ENCODE data around the gene CCDC85A.

Gene CCDC85A

DNA sequence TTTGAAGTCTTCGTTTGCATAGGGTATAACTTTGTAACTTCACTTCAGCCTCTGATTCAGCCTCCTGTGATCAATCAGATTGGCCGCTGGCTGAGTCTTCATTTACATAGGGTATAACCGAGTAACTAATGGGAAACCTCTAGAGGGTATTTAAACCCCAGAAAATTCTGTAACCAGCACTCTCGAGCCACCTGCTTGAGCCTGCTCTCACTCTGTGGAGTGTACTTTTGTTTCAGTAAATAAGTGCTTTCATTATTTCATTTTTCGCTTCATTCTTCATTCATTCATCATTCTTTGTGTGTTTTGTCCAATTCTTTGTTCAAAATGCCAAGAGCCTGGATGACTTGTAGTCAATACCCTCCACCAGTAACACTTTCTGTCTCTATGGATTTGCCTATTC, 56.4 kb downstream of the CCDC85A start:
- no peak for DNase-seq (ENCODE audit: low read depth)

DNA sequence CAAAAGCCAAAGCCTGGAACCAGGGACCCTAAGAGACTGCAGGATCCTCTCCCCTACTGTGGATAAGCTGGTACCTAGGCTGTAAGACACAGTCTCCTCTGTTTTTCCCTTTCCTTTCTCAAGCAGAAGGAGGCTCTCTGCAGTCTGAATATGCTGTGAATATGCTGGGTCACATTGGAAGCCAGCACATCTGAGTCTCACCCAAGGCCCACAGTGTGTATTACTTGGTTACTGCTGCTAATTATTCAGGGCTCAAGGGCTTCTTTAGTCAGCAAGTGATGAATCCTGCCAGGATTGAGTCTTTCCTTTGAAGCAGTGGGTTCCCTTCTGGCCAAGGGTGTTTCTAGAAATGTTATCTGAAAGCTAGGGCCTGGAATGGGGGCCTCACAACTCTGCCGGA, 60.7 kb downstream of the CCDC85A start:
- DNase-seq (ENCODE audit: low read depth) = no peak

DNA sequence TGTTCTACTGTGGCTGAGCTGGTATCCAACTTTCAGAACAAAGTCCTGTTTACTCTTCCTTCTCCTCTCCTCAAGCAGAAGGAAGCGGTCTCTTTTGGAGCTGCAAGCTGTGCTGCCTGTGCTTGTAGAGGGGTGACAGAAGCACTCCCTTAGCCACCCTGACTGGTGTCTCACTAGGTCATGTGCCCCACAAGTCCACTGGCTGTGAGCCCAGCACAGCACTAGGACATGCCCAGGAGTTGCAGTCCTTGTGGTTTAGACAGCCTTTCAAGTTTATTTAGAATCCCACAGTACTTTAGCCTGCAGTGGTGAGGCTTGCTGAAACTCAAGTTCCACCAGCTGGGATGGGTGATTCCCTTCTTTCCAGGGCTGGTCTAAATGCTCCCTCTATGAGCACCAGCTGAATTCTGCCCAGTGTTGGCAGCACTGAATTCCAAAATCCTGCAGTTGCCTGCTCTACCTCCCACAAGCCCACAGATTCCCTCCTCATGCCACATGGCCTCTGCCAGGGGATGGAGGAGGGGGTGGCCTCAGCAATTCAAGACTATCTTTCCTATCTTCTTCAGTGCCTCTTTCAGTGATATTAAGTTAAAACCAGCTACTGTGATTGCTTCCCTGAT, 61.2 kb downstream of the CCDC85A start:
- DNase-seq (ENCODE audit: low read depth) = no peak

DNA sequence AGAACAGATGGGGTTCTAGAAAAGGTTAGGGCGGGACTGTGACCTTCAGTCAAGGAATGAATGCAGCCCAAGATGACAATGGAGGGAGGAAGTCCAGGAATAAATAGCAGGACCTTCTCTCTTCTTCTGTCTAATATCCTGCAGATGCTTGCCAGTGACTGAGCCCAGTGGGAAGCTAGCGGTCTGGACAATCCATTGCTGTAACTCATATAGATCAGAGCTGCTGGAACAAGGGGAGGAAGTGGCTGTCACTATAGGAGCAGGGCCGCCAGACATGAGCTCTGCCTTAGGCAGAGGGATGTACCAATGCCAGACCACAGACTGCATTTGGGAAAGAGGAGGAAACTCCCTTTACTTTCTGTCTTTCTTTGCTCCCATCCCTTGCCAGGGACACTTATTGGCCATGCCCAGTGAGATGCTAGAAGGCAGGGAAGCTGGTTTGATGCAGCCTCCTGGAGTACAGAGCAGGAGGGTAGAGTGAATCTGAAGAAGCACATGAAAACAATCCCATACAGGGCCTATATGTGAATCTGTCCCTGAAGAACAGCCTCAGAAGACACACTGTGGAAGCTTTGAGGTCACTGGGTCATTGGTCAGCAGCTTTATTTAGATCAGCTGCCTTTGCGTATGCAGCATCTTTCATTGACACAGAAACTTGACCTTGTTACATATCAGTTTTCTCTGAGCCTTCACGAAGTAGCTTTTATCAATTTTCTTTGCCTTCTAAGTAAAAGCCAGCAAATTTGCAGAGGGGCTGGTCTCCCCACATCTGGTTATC, 65.4 kb downstream of the CCDC85A start:
- DNase-seq (ENCODE audit: low read depth) = no peak

DNA sequence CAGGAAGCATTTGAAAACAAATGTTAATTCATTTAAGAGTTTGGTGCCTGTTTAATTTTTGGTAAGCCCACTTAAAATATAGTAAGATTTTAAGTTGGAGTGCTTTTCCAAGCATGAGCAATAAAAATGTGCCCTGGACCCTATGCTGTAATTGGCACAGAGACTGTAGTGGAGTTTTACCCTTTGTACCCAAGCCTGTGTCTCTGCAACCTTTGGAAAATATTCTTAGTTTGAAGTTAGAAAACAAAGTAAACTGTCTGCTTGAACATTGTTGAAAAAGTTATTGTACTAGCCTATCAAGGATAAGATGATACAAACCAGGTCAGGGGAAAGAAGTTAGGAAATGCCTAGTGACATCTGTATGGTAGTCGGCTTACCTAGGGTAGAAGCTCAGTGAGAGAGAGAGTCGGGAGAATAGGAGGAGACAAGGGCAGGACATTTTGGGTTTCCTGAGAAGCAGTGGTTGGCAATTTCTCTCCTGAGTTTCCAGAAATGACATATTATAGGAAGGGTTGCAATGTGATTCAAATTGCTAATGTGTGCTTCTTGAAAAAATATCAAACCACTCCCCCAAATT, 66.5 kb downstream of the CCDC85A start:
- no peak for DNase-seq (ENCODE audit: low read depth)

DNA sequence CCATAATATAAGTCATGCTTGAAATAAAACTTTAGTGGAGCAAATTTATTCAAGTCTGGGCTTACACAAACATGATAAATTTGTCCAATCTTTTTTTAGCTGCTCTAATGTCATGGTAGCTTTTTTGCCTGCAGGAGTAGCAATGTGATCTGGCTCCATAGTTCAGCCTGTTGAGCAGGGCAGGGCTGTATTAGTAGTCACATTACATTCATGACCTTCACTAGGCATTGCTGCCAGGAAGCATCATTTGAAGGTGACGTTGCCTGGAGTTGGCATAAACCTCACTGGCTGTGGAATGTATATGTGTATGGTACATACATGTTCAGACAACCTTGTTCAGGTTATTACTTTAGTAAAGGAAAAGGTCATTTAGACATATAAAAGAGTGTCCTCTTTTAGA, 76.6 kb downstream of the CCDC85A start:
- DNase-seq (ENCODE audit: low read depth) = no peak

DNA sequence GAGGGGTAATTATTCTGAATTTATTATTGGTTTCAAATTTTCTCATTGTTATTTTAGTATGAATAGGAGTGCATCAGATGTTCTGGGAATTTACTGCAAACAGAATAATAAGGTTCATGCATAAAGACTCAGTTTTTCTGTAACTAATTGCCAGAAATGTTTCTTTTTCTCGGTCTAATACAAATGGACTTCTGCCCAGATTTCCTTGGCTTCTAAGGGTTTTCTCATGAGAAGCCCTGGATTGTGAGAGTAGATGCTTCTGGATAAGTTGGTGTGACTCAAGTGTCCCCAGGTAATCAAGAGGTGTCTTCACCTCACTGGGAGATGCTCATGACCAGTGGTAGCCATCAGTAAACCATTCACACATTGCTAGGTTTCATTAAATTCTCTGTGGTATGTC, 78.5 kb downstream of the CCDC85A start:
- no peak for DNase-seq (ENCODE audit: low read depth)

DNA sequence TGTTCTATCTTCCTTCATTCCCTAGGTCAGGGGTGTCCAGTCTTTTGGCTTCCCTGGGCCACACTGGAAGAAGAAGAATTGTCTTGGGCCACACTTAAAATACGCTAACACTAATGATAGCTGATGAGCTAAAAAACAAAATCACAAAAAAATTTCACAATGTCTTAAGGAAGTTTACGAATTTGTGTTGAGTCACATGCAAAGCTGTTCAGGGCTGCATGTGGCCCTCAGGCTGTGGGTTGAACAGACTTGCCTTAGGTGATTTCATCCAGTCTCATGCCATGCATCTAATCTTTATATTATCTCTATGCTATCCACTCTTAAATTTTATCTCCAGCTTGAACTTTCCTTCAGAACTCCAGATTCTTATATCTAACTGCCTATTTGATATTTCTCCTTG, 80.1 kb downstream of the CCDC85A start:
- DNase-seq (ENCODE audit: low read depth) = no peak

DNA sequence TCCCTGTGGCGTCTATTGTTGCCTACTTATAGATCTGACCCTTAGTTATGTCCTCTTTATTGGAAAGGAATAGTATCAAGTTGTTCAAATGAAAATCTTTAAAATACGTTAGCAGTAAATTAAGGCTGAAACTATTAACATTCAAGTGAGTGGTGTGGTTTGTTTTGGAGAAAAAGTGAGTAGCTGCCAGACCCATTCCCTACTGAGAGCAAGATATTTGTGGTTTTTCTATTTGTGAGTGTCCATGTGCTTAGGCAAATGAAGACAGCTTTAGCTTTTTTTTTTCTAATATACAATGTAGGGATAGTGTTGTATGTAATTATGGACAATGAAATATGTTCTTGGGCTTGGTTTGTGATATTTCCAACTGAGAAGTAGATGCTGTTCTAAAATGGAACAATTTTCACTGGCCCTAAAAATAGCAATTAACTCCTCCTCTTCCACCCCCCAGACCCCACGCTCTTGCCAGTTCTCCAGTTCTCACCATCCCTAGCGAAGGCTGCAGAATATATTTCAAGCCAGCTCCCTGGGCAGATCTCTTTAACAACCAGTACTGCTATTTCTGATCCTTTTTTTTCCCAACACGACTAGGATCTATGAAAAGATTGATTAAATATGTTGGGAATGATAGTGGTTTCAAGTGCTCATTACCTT, 83.1 kb downstream of the CCDC85A start:
- no peak for DNase-seq (ENCODE audit: low read depth)

DNA sequence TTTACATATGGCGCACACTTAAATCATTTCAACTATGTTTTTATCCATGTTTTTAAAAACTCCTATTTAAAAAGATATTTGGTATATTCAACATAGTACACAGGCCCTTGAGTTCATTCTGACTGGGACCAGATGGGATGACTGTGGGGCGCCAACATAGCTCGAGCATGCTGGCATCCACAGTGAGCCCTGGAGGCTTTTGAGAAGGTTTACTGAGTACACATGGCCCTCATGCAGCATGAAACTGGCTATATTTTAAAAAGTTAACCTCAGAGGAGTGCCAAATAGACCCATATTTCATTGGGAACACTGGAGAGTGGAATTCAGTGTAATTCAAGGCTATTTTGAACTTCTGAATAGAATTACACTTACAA, 83.6 kb downstream of the CCDC85A start:
- no peak for DNase-seq (ENCODE audit: low read depth)

DNA sequence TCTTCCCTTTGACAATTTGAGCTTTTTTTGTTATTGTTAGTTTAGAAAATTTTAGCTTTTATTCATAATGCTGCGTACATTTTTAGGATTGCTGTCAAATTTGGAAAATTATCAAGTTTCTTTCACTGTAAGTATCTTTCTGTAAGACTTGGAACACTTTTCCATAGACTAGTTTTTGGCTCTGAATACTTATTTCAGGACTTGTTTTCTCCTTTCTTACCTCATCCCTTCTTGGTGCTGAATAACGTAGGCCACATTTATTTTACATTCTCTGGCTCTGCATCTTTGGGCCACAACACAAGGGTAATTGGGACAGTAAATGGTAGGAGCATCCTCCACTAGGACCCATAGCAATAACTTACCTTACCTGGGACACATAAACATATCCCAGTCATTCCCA, 85.1 kb downstream of the CCDC85A start:
- no peak for DNase-seq (ENCODE audit: low read depth)

DNA sequence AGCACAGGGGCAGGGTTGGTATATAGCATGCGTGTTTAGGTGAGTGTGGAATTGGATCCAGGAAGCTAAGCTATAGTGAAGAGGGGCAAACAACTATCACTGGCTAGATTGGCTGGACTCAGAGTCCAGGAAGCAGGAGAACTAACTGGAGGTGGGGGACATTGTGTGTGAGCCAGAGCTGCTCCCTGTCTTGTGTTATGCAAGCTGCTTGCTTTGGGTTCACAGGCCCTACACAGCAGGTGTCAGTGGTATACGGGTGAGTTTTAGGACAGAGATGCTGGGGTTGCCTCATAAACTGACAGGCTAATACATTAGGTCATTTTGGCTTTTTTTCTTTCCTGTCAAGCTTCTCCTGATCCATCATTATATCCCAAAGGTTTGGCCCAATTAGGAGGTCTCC, 87.5 kb downstream of the CCDC85A start:
- no peak for DNase-seq (ENCODE audit: low read depth)

DNA sequence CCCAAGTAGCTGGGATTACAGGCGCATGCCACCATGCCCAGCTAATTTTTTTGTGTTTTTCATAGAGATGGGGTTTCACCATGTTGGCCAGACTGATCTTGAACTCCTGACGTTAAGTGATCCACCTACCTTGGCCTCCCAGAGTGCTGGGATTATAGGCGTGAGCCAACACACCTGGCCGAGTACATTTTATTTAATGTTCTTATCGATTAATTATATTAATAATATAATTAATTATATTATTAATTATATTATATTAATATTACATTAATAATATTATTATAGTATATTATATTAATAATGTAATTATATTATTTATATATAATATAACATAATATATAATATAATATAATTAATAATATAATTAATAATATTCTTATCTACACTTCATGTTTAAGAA, 101.4 kb downstream of the CCDC85A start:
- DNase-seq (ENCODE audit: low read depth) = no peak

DNA sequence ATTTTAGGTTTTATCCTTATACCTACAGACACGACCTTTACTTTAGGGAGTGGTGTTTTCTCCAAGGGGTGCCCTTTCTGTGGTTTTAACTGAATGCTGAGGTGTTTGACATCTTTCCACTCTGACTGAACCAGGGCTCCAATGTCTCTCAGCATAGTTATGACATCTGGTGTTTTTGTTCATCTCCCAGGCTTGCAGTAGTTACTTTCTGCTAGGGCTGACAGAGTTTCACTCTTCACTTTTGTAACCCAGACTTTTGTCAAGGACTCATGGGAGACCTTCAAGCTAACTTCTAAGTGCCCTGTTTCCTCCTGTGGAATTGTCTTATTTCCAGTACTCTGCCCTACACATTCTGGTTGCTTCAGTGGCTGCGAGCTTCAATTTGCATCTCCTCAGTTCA, 103.1 kb downstream of the CCDC85A start:
- no peak for DNase-seq (ENCODE audit: low read depth)

DNA sequence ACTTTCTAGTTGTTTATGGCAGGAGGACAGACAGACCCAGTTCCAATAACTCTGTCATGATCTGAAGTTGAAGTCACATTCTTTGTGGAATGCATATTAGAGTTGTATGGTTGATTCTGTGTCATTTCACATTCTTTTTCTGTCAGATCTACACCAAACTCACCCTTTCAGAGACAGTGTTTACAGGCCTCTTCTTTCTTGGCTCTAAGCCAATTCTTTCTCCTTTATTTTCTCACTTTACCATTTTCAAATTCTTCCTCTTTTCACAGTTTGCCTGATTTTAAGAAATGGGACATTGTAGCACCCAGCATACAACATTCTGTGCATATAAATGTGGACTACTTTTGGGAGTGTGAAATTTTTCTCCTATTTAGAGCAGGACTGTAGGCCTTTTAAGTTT, 103.7 kb downstream of the CCDC85A start:
- no peak for DNase-seq (ENCODE audit: low read depth)

DNA sequence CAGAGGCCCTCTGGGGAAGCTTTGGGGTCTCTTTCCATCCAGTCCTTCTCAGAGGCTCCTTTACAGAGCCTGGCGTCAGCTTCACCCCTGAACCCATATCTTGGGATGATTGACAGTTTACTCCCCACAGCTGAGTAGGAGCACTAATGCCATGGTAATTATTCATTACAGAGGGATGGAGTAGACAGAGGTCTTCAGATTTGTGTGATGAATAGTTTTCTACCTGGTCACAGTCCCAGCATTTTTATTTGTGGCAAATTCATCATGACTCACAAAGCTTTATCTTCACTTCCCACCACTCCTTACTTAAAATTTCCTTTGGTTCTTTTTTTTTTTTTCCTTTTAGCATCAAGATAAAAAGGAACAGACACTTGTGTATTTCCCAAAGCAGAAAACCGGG, 104.2 kb downstream of the CCDC85A start:
- no peak for DNase-seq (ENCODE audit: low read depth)

DNA sequence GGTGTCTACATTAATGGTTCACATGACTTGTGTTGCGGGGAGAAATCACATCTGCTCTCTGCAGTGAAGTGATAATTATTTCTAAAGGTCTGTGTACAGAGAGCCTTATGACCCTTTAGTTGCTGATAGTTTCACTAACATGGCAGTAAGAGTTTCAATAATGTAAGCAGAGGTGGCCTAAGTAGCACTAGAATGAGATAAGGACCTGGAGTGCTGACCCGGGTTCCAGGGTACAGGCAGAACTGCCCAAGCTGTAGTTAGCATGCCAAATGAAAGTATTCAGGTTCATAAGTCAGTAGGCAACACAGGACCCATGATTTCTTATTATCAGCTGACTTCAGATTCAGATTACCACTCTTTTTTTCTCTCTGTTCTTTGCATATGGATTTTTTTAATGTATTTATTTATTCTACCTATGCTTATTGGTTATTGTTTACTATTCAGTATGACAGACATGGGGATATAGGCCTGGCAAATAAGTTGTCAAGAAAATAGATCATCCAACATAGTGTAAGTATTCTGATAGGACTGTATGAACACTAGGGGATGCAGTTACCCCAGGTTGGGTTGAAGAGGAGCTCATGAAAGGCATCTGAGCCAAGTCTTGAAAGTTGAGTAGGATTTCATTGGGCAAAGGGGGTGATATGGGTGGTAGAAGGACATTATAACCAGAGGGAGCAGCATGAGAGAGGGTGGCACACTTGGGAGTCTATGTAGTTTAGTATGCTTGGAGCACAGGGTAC, 105.2 kb downstream of the CCDC85A start:
- DNase-seq (ENCODE audit: low read depth) = no peak

DNA sequence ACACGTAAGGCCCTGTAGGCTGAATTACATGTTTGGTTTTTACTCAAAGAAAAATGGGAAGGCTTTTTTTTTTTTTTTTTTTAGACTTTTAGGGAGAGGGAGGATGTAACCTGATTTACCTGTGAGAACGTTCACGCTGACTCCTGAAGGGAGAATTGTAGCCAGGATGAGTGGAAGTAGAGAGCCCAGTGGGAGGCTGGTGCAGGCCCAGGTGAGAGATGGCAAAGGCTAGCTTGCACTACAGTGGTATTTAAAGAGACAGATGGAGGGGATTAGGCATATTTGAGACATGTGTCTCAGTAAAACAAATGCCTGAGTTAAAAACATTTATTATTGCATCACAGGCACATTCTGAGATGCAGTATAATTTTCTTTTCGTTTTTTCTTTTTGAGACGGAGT, 107.9 kb downstream of the CCDC85A start:
- no peak for DNase-seq (ENCODE audit: low read depth)

DNA sequence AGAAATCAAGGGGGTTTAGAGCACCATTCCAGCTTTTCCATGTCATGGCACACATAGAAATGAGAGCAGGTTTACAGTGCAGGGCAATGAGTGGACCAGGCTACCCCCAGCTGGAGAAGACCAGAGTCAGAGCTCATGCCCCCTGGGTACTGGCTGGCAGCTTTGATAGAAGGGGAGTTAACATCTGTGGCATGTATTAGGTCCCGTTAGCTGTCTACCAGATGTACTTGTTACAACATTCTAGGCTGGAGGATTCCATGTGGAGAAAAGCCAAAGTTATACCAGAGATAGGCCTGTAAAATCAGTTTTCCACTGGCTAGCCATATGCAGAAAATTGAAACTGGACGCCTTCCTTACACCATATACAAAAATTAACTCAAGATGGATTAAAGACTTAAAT, 109.2 kb downstream of the CCDC85A start:
- DNase-seq (ENCODE audit: low read depth) = no peak

DNA sequence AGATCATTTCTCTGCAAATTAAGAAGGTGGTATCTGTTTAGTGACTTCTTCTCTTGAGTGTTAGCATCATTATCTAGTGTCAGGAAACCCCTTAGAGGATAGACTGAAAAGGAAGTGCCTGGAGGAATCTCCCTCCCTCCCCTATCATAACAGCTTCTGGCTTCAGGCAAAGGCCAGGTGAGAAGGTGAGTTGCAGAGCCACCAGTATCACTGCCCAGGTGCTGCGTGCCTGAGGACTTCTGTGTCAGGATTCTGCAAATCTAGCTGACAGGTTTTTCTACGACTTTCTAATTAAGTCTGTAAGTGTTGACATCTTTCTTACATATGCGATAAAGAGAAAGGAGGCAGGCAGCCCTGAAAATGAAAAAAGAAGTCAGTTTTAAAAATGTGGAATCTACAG, 111.9 kb downstream of the CCDC85A start:
- DNase-seq (ENCODE audit: low read depth) = no peak

DNA sequence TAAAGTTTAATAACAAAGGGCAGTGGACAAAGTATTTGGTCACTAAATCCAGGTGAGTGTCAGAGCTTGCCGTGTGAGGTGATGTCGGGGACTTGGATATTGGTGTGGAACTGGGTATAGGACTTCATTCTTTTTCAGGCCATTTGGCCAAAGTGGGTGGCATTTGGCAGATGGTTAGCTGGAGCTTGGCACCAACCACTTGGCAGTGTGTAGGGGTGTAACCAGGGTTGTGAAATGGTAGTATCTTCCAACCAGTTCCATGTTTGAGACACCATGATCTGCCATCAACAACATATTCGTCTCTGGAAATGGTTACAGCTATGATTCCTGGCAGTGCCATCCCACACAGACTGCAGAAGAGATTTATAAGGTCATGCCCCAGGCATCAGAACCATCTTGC, 113.9 kb downstream of the CCDC85A start:
- no peak for DNase-seq (ENCODE audit: low read depth)

DNA sequence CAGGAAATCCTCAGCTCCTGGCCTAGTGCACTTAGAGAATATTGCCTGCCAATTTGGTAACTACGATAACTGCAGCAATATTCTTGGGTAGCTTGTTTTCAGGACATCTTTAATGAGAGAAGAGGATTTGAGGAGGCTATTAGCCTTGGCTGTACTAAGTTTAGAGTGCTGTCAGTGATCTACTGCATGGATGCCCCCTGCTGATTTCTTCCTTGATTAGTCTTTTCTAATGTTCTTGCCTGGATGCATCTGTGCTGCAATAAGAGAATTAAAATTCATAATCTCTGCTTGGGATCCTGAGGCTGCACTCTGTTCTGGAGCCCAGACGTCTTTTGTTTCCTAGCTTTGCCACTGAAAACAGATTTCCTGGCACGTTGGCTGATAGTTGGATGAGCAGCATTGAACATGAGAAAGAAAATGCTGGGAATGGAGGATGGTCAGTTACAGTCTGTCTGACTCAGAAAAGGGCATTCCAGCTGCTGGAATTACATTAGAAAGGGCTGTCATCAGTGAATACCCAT, 115.4 kb downstream of the CCDC85A start:
- no peak for DNase-seq (ENCODE audit: low read depth)

Measured in stimulated activated CD8-positive, alpha-beta memory T cell treated with anti-CD3 and anti-CD28 coated beads, Interleukin-12 subunit alpha, Interleukin-12 subunit beta, amount 100 ng/mL, for 4 hours (primary cell).